Cardiac fibroblast (primary cell): ENCODE data around the gene CACNA1A.
"Not testable (repeated sequence)": the region's sequence is repeated elsewhere in the genome, so short reads cannot be mapped to it uniquely, and the experiment has no call there.

Source experiments
- DNase-seq, 2 donors: peaks; one replicate each; pipeline versions ENCODE4 v3.0.0 to v3.0.0-alpha.2; 2010; ENCODE audit warnings: low read depth in 2 of 2
- H3K4me3 ChIP-seq, 2 donors: replicated peaks in 1 of 2; 1 replicate in 1 of 2; 2 replicates in 1 of 2; pipeline ENCODE4 v1.5.1; 2011; ENCODE audit warnings: low read depth in 2 of 2, low read length in 2 of 2, mild to moderate bottlenecking in 2 of 2, moderate library complexity in 1 of 2
- TF ChIP-seq, protein P1 (sequence below): IDR thresholded peaks from one replicate; pipeline ENCODE4 v1.5.1; 2011; ENCODE audit warnings: low read depth, mild to moderate bottlenecking, low read length, inconsistent platforms

CACNA1A gene

GRCh38 chr19:13256918-13257317 lies 249.4 kb downstream of the CACNA1A start:
- TF ChIP-seq, protein P1, sequence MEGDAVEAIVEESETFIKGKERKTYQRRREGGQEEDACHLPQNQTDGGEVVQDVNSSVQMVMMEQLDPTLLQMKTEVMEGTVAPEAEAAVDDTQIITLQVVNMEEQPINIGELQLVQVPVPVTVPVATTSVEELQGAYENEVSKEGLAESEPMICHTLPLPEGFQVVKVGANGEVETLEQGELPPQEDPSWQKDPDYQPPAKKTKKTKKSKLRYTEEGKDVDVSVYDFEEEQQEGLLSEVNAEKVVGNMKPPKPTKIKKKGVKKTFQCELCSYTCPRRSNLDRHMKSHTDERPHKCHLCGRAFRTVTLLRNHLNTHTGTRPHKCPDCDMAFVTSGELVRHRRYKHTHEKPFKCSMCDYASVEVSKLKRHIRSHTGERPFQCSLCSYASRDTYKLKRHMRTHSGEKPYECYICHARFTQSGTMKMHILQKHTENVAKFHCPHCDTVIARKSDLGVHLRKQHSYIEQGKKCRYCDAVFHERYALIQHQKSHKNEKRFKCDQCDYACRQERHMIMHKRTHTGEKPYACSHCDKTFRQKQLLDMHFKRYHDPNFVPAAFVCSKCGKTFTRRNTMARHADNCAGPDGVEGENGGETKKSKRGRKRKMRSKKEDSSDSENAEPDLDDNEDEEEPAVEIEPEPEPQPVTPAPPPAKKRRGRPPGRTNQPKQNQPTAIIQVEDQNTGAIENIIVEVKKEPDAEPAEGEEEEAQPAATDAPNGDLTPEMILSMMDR = no peak
- no peak overlapping the region for H3K4me3 ChIP-seq
- no peak for DNase-seq

DNA sequence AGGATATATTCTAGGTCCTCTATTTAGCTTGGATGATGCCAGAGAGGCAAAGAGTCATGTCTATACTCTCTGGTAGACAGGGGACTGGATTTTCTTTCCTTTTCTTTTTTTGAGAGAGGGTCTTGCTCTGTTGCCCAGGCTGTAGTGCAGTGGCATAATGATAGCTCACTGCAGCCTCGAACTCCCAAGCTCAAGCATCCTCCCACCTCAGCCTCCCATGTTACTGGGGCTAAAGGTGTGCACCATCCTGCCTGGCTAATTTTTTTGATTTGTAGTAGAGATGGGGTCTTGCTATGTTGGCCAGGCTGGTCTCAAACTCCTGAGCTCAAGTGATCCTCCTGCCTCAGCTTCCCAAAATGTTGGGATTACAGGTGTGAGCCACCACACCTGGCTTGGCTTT lies 249.9 kb downstream of the CACNA1A start:
- DNase-seq, H3K4me3 ChIP-seq: not testable (repeated sequence)

GRCh38 chr19:13255719-13256059 lies 250.6 kb downstream of the CACNA1A start:
- TF ChIP-seq, protein P1 = no peak
- DNase-seq = no peak
- no peak overlapping the region for H3K4me3 ChIP-seq

GRCh38 chr19:13255041-13255718 lies 251.1 kb downstream of the CACNA1A start:
- TF ChIP-seq, protein P1 = no peak
- DNase-seq = no peak
- H3K4me3 ChIP-seq = no peak overlapping the region

- DNase-seq = no peak
- TF ChIP-seq, protein P1 = no peak
- no peak overlapping the region for H3K4me3 ChIP-seq
Measured at GRCh38 chr19:13252569-13253335, 253.5 kb downstream of the CACNA1A start.

- DNase-seq = no peak
- TF ChIP-seq, protein P1 = no peak
- no peak overlapping the region for H3K4me3 ChIP-seq
Measured at GRCh38 chr19:13244920-13245319, 261.4 kb downstream of the CACNA1A start.

DNA sequence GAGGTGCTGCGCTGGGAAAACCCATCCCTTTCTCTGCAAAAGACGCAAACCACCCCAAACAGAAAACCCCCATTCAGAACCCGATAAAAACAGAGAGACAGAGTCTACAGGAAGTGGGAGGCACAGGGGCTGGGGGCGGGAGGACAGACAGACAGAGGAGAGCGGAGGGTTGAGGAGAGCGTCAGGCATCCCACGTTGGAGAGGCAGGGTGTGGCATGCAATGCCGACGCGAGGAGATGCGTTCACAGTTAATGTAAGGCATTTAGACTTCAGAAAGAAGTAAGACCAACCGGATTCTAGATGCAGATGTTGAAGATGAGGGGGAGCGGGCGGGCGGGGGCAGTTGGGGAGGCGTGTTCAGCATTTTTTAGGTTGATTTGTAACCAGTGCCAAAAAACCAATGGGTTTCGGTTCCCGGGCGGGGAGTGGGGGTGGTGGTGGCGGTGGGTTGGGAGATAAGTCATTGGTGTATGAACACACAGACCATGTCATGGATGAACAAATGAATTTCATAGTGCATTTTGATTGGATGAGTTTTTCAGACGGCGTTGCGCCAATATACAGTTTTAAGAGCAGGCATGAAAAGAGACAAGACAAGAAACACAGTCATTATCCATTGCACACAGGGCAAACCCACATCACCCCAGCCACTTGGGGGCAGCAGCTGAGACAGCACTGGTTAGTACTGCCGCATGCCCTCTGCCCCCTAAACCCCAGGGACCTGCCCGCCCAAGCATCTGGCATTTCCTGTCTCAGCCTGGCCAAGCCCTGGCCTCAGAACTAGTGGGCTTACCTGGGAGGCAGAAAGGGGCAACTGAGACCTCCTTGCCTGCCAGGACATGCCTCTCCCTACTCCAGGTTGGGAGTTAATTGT lies 264.8 kb downstream of the CACNA1A start:
- TF ChIP-seq, protein P1 = no peak
- no peak for DNase-seq
- no peak overlapping the region for H3K4me3 ChIP-seq
